Stimulated activated naive CD8-positive, alpha-beta T cell treated with anti-CD3 and anti-CD28 coated beads, Interleukin-15, Interleukin-2, amounts not matched to agents 100 U/mL and 50 U/mL, for 24 hours (primary cell): Measurements from ENCODE around the gene GNA15.
"Not testable (repeated sequence)": the region's sequence is repeated elsewhere in the genome, so short reads cannot be mapped to it uniquely, and the experiment has no call there.

Experiments
- ATAC-seq: fragments of 150-1000 bp; cut with Tn5 transposase; one replicate; pipeline ENCODE4 v1.10.0; 2021
- DNase-seq: peaks from one replicate; pipeline ENCODE4 v3.0.0; 2021

The GNA15 gene, protein sequence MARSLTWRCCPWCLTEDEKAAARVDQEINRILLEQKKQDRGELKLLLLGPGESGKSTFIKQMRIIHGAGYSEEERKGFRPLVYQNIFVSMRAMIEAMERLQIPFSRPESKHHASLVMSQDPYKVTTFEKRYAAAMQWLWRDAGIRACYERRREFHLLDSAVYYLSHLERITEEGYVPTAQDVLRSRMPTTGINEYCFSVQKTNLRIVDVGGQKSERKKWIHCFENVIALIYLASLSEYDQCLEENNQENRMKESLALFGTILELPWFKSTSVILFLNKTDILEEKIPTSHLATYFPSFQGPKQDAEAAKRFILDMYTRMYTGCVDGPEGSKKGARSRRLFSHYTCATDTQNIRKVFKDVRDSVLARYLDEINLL

DNA sequence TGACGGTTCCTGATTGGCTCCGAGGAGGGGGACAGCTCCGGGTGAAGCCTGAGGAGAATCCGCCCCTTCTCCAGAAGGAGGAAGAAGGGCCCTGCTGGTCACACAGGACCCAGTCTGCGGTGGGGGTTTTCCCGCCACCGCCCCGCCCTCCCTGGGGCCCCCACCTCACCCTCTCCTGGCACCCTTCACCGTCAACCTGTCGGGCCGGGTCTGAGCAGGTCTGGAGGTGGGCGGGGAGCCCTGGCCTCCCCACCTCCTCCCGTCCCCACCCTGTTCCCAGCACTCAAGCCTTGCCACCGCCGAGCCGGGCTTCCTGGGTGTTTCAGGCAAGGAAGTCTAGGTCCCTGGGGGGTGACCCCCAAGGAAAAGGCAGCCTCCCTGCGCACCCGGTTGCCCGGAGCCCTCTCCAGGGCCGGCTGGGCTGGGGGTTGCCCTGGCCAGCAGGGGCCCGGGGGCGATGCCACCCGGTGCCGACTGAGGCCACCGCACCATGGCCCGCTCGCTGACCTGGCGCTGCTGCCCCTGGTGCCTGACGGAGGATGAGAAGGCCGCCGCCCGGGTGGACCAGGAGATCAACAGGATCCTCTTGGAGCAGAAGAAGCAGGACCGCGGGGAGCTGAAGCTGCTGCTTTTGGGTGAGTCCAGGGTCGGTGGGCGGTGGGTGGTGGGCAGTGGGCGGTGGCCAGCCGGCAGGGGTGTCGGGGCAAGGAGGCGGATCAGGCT lies at the start of gene GNA15:
Gene GNA15, plus strand, starts transcription at position 73 of the 723 bp plus-strand sequence. Its CDS starts 418 bp downstream, at position 491.
- DNase-seq, result peak; percentile 57
- ATAC-seq, result no peak

DNA sequence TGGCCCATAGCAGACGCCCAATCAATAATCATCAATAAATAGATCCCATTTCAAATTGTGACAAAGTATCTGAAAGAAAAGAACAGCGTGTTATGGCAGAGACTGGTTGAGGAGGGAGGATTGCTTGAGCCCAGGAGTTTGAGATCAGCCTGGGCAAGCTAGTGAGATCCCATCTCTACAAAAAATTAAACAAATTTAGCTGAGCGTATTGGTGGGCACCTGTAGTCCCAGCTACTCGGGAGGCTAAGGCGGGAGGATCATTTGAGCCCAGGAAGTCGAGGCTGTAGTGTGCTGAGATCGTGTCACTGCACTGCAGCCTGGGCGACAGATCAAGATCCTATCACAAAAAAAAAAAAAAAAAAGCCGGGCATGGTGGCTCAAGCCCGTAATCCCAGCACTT lies 48.1 kb upstream of the GNA15 start:
- DNase-seq (no peak), ATAC-seq (no peak)

DNA sequence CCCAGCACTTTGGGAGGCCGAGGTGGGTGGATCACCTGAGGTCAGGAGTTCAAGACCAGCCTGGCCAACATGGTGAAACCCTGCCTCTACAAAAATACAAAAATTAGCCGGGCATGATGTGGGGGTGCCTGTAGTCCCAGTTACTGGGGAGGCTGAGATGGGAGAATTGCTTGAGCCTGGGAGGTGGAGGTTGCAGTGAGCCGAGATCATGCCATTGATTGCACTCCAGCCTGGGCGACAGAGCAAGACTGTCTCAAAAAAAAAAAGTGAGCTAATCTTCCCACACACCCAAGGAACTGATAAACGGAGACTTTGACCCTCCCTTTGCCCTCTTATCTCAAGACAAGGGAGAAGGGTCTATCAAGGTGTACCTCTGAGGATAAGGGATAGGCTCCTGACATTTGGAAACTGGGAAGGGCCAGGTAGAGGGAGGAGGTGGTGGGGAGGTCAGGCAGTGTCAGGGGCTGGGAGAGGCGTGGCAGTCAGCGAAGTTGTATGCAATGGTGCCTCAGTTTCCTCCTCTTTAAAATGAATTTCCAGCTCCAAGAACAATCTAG lies 46.5 kb upstream of the GNA15 start:
- DNase-seq, ATAC-seq: not testable (repeated sequence)

DNA sequence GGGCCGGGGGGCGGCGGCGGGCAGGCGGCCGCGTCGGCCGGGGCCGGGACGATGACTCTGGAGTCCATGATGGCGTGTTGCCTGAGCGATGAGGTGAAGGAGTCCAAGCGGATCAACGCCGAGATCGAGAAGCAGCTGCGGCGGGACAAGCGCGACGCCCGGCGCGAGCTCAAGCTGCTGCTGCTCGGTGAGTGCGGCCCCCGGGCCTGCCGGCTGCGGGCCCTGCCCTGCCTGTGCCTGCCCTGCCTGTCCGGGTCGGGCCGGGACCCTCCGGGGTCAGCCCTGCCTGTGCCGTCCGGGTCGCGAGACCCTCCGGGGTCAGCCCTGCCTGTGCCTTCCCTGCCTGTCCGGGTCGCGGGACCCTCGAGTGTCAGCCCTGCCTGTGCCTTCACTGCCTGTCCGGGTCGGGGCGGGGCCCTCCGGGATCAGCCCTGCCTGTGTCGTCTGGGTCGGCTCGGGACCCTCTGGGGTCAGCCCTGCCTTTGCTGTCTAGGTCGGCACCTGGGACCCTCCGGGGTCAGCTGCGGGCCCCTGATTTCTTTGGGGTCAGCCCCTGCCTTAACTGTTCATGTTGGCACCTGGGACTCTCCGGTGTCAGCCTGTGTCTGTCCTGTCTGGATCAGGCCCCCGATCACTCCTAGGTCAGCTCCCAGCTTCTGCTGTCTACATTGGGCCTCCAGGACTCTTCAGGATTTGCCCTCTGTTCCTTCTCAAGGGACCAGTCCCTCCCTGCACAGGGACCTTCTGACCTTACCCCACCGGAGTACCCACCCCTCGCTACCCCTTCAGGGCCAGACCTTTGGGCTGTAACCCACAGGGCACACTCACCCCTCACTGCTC lies 41.0 kb upstream of the GNA15 start:
- peak; percentile 43 for DNase-seq
- peak; percentile 36 for ATAC-seq

- DNase-seq (peak; percentile 56), ATAC-seq (no peak)
Observed at GRCh38 chr19:3095441-3096191, 40.2 kb upstream of the GNA15 start.

DNA sequence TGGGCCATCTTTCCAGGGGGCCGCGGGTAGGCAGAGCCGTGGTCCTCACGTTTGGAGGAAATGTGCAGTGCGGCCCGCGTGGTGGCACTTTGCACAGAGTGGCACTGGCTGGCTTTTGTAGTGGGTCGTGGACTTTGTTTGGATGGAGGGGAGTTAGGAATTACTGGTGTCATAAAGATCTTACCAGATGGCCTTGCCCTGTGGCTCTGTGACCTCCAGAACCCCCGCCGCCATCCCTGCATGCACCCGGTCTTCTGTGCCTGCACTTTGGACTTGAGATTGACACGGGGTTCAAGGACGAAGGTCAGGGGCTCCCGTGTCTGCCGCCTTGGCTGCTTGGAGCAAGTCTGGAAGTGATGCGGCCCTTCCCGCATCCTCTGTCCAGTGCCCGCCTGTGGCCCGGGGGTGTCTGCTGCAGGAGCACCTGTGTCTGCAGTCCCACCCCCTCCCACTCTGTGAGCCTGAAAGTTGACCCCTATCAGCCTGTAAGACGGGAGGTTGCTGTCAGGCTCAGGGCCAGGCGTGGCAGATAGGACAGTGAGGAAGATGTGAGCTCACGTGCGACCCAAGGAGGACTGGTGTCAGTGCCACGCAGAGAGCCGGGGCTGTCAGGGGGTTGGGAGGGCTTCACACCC lies 39.4 kb upstream of the GNA15 start:
- ATAC-seq, result no peak

DNA sequence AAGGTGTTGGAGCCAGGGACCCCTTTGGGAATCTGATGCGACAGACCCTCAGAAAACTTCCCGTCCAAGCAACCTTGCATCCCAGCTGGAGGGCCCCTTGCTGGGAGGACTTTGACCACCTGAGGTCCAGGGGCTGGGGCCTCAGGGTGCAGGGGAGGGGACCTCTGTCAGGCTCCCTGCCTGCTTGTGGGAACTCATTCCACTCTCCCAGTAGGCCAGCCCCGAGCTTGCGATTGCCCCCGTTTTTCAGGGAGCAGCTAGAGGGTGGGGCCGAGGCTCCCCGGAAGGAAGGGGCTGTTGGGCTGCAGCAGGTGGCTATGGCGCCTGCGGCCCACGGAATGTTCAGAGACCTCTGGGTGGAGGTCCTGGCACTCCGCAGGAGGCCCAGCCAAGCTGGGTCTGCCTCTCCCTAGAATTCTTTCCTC lies 38.9 kb upstream of the GNA15 start:
- ATAC-seq (no peak), DNase-seq (no peak)

More for the DNA sequence above, 39.4 kb upstream of the GNA15 start:
- no peak for DNase-seq

- ATAC-seq (no peak), DNase-seq (no peak)
Observed at GRCh38 chr19:3097442-3097871, 38.4 kb upstream of the GNA15 start.

- DNase-seq, result no peak
- ATAC-seq, result no peak
Observed at GRCh38 chr19:3098141-3098514, 37.7 kb upstream of the GNA15 start.

- DNase-seq, result no peak
Observed at GRCh38 chr19:3098515-3099346, 37.1 kb upstream of the GNA15 start.

GRCh38 chr19:3099347-3100145 lies 36.3 kb upstream of the GNA15 start:
- DNase-seq (no peak), ATAC-seq (no peak)

More at GRCh38 chr19:3098515-3099346, 37.1 kb upstream of the GNA15 start:
- ATAC-seq, result no peak

GRCh38 chr19:3100331-3100730 lies 35.5 kb upstream of the GNA15 start:
- DNase-seq (no peak), ATAC-seq (no peak)

DNA sequence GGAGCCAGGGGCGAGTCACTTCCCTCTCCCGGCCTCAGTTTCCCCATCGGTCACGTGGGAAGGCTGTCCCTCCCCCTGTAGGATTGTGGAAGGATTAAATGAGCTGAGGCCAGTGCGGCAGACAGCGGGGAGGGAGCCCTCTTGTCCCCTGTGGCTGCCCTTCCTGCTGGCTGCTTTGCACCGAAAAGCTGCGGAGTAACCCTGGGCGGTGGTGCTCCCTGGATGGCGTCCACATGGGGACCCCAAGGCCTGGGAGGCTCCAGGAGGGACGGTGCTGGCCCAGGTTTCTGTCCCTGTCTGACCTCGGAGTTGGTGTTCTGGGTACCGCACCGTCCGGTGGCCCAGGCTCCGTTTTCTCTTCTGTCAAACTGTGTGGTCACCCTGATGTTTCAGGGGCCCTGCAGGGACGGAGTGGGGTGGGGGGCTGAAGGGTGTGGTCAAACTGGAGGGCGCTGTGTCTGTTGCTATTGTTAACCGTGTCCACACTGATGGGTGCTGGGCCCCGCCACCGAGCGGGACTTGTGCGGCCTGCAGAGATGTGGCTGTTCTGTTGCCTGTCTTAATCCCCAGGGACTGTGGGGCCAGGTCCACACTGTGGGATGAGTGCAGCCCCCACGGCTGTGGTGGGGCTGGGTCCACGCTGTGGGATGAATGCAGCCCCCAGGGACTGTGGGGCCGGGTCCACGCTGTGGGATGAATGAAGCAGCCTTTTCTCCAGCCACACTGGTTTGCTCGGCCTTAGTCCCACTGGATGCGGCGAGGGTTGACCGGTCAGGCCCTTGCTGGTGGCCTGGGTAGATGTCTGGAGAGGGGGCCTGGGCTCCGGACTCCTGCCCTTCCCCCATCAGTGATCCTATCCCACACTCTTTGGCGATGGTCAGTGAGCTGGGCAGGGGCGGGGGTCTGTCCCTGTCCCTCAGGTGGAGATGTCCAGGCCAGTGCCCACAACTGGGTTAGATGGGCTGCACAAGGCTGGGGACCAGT lies 34.8 kb upstream of the GNA15 start:
- DNase-seq (no peak), ATAC-seq (no peak)

GRCh38 chr19:3102239-3103140 lies 33.3 kb upstream of the GNA15 start:
- DNase-seq (no peak), ATAC-seq (no peak)

- ATAC-seq (no peak), DNase-seq (no peak)
Observed at GRCh38 chr19:3104708-3104983, 31.2 kb upstream of the GNA15 start.

DNA sequence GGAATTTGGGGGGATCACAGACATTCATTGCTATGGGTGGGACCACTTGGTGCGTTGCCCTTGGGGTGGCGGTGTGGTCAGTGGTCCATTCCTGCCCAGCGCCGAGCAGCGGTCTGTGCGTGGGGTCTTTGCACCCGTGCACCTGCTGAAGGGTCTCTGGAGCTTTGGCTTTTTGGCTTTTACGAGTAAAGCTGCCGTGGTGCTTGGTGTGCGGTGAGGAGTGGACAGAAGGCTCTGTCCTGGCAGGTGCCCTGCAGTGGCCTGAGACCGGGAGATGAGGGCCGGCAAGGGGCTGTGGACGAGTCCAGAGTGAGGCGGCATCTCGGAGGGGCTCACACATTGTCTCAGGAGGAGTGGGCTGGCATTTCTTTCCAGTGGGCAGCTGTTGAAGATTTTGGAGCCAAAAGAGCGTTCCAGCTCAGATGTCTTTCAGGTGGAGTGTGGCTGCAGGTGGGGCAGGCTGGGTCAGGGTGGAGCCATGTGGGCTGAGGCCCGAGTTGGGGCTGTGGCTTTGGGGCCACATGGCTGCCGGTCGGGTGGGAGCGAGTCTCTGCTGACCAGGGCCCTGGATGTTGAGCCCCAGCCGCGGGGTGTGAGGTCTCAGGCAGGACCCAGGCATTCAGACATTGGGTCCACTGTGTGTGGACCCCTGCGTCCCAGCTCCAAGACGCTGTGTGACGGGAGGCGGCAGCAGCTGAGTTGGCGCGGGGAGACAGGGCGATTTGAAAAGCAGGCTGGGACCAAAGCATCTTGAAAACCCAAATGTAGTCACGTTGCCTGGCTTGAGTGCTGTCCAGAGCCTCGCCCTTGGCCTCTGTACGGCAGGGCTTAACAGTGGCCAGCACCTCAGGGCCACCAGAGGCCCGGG lies 30.0 kb upstream of the GNA15 start:
- ATAC-seq (no peak), DNase-seq (no peak)
